ENCODE results near the gene MYCL.

The MYCL gene

DNA sequence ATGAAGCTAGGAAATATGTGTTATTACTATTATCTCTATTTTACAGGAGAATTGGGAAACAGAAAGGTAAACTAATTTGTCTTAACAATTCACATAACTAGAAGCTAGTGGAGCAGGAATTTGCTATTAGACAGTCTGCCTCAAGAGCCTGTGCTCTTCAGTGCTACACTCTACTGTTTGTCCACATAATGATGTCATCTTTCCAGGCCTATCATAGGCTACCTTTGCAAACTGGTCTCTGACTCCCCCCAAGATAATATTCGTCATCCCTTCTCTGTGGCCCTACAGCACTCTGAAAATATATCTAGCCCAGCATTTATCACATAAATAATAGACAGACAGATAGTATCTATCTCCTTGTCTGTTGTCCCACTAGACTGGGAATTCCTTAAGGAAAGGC, 52.5 kb downstream of the MYCL start:
- peaks cover 70% of the 10 kb centered on the region for H3K4me1 ChIP-seq (ENCODE audit: low read depth, poor library complexity, severe bottlenecking)
- no peak overlapping the region for H2AFZ ChIP-seq (ENCODE audit: low read depth)
- no peaks in the 10 kb centered on the region for H4K20me1 ChIP-seq (ENCODE audit: insufficient read depth)
- H3K27ac ChIP-seq = no peak overlapping the region
- H3K27me3 ChIP-seq (ENCODE audit: insufficient read depth, low read depth) = no peaks in the 10 kb centered on the region
- no peak overlapping the region for H3K9ac ChIP-seq
- TF ChIP-seq, protein P1, sequence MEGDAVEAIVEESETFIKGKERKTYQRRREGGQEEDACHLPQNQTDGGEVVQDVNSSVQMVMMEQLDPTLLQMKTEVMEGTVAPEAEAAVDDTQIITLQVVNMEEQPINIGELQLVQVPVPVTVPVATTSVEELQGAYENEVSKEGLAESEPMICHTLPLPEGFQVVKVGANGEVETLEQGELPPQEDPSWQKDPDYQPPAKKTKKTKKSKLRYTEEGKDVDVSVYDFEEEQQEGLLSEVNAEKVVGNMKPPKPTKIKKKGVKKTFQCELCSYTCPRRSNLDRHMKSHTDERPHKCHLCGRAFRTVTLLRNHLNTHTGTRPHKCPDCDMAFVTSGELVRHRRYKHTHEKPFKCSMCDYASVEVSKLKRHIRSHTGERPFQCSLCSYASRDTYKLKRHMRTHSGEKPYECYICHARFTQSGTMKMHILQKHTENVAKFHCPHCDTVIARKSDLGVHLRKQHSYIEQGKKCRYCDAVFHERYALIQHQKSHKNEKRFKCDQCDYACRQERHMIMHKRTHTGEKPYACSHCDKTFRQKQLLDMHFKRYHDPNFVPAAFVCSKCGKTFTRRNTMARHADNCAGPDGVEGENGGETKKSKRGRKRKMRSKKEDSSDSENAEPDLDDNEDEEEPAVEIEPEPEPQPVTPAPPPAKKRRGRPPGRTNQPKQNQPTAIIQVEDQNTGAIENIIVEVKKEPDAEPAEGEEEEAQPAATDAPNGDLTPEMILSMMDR (conservative IDR thresholded peaks at IDR 0.05; ENCODE audit: low read depth, low read length) = no peak
- no peak overlapping the region for H3K4me2 ChIP-seq
- H3K36me3 ChIP-seq (ENCODE audit: insufficient read depth) = 0 out of 2 replicates have a peak, but pooled peaks cover 6% of the 10 kb centered on the region
- no peaks in the 10 kb centered on the region; the same call in 1 of the 2 replicates for H3K79me2 ChIP-seq (ENCODE audit: insufficient read depth, low read depth)
- no peak overlapping the region for H3K4me3 ChIP-seq (IDR thresholded peaks at IDR 0.05; ENCODE audit: insufficient read depth, low read depth, low read length)

DNA sequence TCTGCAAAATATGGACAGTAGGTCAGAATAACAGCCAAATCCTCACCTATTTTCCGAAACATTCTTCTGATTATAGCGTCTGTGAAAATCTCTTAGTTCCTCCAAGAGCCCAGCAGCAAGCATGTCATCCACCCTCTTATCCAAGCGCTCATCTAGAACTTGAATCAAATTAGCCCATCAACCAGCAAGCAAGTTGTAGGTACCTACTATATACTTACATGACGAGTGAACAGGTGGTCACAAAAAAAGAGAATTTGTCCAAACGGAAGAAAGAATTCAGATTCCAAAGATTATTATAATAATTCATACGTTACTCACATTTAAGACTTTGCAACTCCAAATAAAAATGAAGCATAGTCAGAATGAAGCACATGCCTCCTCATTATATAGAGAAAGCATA, 53.8 kb downstream of the MYCL start:
- H3K4me3 ChIP-seq (IDR thresholded peaks at IDR 0.05; ENCODE audit: insufficient read depth, low read depth, low read length) = no peak overlapping the region
- peaks cover 80% of the 10 kb centered on the region for H3K4me1 ChIP-seq (ENCODE audit: low read depth, poor library complexity, severe bottlenecking)
- no peak overlapping the region for H3K9ac ChIP-seq
- H3K27me3 ChIP-seq (ENCODE audit: insufficient read depth, low read depth) = no peaks in the 10 kb centered on the region
- no peak overlapping the region for H3K27ac ChIP-seq
- H3K79me2 ChIP-seq (ENCODE audit: insufficient read depth, low read depth) = no peaks in the 10 kb centered on the region
- no peaks in the 10 kb centered on the region for H4K20me1 ChIP-seq (ENCODE audit: insufficient read depth)
- peak overlapping the region; percentile 77; the same call in 1 of the 2 replicates for H3K4me2 ChIP-seq
- H2AFZ ChIP-seq (ENCODE audit: low read depth) = no peak overlapping the region
- TF ChIP-seq, protein P1 (conservative IDR thresholded peaks at IDR 0.05; ENCODE audit: low read depth, low read length) = no peak
- H3K36me3 ChIP-seq (ENCODE audit: insufficient read depth) = 0 out of 2 replicates have a peak, but pooled peaks cover 6% of the 10 kb centered on the region

DNA sequence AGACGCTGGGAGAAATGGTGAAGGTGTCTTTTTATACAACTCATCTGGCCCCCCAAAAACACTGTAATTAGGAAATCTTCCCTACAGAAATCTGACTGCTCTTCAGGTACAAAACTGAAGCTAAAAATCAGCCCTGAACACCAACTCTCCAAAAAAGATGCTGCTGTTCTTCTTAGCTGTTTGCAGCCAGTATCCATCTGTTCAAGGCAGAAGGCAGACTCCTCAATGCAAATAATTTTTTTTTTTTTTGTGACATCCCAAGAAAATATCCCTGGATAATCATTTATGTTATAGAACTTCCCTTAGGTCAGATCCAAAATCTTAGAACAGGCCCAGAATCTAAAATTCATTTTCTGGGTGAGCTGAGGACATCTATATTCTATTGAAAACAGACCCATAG, 54.9 kb downstream of the MYCL start:
- peak overlapping the region; percentile 77 for H3K4me2 ChIP-seq

DNA sequence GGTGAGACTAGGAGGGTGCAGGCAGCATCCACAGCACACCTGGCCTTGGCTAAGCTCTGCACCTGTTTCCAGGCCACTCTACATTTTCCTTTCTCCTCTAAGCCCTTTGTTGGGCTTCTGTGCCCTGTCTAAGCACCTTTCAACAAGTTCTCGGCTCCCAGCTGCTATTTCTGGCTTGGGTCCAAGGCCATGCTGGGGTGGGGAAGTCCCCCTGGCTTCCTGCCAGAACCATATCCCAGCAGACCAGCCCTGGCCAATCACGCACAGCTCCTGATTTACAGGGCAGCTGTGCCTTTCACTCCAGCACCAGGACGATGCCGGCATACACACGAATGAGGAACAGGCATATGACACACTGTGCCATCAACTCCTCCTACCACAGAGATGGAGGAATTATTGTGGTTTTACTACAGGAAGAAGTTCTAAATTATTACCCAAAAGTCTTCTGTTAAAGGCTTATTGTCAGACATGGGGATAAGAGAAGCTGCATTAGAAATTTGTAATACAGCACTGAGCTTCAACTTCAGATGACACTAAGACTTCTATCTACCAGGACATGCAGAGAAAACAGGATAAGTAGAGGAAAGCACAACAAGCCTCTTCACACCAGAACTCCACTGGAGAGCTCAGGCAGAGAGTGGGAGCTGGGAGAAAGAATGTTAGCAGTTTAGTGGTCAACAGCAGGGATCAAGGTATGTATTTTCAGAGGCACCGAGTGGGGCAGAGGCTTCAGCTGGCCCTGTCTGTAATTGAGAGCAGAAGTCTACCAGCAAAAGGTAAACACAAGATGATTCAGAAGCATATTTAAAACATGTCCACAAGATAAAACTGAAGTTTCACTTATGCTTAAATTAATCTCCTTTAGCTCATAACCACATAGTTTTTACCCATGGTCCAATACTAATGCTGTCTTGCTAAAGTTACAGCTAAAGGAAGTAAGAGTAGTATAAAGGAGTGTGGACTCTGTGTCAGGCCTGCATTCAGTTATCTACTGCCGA, 55.8 kb downstream of the MYCL start:
- Histone ChIP-seq H3K4me1 (ENCODE audit: low read depth, poor library complexity, severe bottlenecking) (peaks cover 65% of the 10 kb centered on the region), H3K9ac (peak overlapping the region; percentile 16; the same call in 1 of the 2 replicates), H2AFZ (ENCODE audit: low read depth) (no peak overlapping the region), H3K4me3 (IDR thresholded peaks at IDR 0.05; ENCODE audit: insufficient read depth, low read depth, low read length) (peak overlapping the region; percentile 11), H3K4me2 (peak overlapping the region; percentile 77), H3K79me2 (ENCODE audit: insufficient read depth, low read depth) (no peaks in the 10 kb centered on the region), H3K36me3 (ENCODE audit: insufficient read depth) (peaks cover 6% of the 10 kb centered on the region; the same call in 1 of the 2 replicates), H4K20me1 (ENCODE audit: insufficient read depth) (no peaks in the 10 kb centered on the region), H3K27ac (peak overlapping the region; percentile 74), H3K27me3 (ENCODE audit: insufficient read depth, low read depth) (no peaks in the 10 kb centered on the region)
- TF ChIP-seq, protein P1 (conservative IDR thresholded peaks at IDR 0.05; ENCODE audit: low read depth, low read length) = no peak

More for the DNA sequence above, 54.9 kb downstream of the MYCL start:
- Histone ChIP-seq H3K4me3 (IDR thresholded peaks at IDR 0.05; ENCODE audit: insufficient read depth, low read depth, low read length) (peak overlapping the region; percentile 11), H2AFZ (ENCODE audit: low read depth) (no peak overlapping the region), H3K27me3 (ENCODE audit: insufficient read depth, low read depth) (no peaks in the 10 kb centered on the region), H3K4me1 (ENCODE audit: low read depth, poor library complexity, severe bottlenecking) (peaks cover 71% of the 10 kb centered on the region), H4K20me1 (ENCODE audit: insufficient read depth) (no peaks in the 10 kb centered on the region), H3K9ac (no peak overlapping the region; the same call in 1 of the 2 replicates), H3K27ac (peak overlapping the region; percentile 74; the same call in 1 of the 2 replicates), H3K79me2 (ENCODE audit: insufficient read depth, low read depth) (no peaks in the 10 kb centered on the region), H3K36me3 (ENCODE audit: insufficient read depth) (peaks cover 6% of the 10 kb centered on the region; the same call in 1 of the 2 replicates)
- TF ChIP-seq, protein P1 (conservative IDR thresholded peaks at IDR 0.05; ENCODE audit: low read depth, low read length) = no peak

All from KMS-11 (cell line).